Stimulated activated CD8-positive, alpha-beta memory T cell treated with anti-CD3 and anti-CD28 coated beads, Interleukin-7, amount 100 ng/mL, for 48 hours (primary cell): ENCODE measurements around the gene SETD3.
"Not testable (repeated sequence)": the region's sequence is repeated elsewhere in the genome, so short reads cannot be mapped to it uniquely, and the experiment has no call there.

Source experiments
- DNase-seq, 2 donors: peaks; one replicate each; pipeline ENCODE4 v3.0.0-alpha.2; 2020; ENCODE audit warnings: low read depth in 1 of 2; ENCODE audit errors: extremely low read depth in 1 of 2

The SETD3 gene

DNA sequence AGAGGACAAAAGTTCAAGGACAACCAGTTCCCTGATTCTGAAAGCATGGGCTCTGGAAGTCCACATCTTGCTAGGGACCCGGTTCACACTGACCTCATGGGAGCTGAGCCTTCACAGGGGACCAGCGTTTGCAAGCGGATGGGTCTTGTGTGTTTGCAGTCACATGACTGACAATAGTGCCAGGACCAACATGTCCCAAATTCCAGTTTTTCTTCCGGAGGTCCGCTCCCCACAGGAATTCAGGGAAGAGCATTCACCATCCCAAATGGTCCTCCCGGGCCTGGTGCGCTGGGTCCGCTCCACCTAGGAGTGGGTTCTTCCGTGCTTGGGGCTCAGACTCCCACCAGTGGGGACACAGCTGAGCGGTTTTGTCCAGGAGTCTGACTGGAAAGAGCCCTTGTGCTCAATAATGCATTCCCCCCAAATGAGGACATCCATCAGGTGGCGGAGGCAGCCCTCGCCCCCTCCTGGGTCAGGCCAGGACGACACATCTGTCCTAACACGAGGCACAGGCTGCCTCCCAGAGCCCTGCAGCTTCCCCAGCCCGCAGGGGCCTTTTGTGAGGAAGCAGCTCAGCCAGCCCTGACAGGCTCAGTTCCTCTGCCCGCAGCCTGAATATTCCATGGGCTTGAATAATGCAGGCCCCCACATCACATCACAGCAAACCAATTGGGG lies 116.9 kb downstream of the SETD3 start:
- DNase-seq: no peak

DNA sequence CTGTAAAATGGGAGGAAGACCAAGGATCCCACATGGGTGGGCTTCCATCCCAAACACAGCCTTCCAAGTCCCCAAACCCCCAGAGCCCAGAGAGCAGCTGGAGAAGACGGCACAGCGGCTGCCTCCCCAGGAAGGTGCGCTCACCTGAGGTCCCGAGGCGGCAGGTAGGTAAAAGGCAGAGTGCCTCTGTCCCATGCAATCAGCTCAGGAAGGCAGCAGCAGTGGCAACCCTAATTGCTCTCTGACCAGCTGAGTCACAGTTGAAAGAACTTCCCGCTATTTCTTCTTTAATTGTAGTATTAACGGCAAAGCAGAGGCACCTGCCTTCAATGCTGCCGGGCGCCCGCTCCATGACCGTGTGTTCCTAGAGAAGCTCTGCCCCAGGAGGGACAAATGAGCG lies 117.6 kb downstream of the SETD3 start:
- no peak for DNase-seq

DNA sequence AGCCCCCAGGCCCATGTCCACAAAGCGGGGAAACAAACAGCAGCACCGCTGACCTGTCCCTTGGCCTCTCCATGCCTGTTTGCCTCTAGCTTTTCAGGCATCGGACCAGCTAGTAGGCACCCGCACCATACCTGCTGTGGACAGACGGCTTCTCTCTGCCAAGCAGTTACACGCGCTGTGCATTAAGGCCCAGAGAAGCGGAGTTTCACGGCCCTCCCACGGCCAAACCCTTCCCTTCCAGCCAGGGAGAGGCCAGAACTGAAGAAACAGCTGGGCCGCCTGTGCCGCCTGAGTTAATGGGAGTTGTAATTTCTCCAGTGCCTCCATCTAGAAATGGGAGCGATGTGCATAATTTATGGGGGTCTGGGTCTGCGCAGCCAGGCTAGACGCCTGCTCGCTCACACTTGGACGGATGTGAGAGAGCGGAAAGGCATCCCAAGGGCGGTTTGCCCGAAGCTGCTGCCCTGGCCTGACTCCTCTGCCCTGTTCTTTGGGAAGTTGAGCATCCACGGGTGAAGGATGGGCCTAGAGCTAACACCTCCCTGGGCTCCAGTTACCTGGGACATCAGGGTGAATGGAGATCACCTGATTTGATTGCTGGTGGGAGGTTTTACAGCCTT lies 119.0 kb downstream of the SETD3 start:
- DNase-seq: no peak

DNA sequence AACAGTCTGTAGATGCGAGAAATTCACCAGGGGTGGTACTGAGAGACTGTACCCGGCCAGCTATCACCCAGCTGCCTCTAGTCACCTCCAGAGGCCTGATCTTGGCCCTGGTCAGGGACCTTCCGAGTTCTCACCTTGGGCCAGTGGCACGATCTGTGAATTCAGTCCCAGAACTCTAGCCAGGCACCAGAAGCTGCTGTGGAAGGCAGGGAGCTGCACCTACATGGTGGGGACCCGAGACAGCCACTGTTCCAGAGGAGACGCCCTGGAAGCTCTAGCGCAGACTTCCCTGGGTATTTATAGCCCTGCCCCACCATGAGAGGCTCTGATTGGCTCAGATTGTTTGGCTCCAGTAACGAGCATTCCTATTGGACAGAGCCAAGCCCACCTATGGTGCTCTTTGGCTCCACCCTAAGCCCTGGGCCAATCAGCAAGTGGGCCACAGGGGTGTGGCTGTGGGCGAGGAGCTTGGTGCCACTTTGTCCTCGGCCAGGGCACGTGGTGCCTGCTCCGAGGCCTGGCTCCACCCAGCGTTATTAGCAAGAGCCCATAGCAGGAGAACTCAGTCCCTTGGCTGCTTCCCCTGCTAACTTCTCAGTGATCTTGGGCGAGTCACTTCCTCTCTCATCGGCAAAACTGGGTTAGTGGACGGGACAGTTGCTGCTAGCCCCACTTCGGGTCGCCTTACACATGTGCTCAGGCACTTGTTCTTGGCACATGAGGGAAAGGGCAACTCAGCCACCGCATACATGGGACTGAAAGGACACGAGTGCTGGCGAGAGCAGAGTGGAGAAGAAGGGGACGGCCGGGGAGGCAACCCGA lies 119.7 kb downstream of the SETD3 start:
- no peak for DNase-seq

DNA sequence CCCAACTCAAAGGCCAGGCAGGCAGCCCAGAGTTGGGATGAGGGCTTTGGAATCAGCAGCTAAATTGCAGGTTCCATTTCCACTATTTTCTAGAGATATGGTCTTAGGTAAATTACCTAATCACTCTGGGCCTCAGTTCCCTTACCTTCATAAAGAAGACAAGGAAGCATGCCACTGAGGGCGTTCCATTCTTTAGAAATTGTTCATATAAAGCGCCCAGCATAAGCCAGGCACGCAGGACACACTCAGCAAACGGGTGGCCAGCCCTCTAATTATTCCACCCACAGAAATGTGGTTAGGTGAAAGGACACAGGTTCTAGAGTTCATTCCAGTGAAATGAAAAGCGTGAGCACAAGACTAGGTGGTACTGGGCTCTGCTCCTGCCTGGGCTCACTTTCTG lies 120.8 kb downstream of the SETD3 start:
- DNase-seq: no peak

DNA sequence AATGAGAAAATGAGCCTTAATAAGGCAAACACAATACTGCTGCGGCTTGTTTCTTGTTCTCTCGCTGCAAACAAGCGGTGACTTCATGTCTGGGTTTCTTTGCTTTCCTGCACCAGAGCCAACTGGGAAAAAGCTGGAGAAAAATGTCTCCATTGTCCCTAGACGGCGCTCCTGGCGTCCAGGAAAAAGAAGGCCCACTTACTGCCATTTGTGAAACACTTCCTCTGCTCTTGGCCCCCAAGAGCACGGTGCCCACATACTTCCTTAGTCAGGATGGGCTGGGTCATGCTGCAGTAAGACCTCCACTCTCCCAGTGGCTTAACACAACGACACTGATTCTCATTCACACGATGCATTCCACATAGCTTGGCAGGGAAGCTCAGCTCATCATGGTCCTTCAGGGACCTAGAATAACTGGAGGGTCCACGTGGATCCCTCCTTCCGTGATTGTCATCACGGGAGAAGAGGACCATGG lies 122.7 kb downstream of the SETD3 start:
- no peak for DNase-seq

DNA sequence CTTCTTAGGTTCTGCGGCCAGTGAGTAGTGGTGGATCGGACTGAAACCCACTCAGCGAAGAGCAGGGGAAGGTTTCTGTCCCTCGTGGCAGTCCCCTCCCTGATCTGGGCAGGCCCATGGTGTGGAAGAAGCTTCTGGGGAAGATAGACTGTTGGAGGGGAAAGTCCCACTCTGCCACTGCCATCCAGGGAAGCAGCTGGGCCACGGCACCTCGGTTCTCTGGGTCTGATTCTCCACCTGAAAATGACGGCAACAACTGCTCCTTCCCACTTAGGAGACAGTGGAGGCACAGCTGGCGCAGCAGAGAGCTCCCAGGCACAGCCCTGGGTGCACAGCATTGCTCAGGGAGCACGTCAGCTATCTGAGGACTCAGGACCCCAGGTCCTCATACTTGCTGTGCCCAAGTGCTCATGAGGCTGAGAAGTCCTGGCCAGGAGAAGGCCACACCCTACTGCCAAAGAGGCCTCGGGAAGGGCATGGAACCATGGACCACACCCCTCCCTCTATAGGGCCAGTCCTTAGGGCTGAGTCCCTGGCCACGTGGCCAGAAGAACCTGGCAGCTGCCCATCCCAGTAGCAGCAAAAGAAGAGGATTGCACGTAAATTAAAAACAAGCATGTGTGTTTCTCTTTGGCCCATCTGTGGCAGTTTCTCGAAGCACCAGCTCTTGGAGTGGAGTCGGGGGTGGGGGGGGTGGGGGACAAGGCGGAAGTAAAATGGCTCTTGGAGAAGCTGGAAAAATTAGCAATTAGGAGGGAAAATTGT lies 123.3 kb downstream of the SETD3 start:
- no peak for DNase-seq

DNA sequence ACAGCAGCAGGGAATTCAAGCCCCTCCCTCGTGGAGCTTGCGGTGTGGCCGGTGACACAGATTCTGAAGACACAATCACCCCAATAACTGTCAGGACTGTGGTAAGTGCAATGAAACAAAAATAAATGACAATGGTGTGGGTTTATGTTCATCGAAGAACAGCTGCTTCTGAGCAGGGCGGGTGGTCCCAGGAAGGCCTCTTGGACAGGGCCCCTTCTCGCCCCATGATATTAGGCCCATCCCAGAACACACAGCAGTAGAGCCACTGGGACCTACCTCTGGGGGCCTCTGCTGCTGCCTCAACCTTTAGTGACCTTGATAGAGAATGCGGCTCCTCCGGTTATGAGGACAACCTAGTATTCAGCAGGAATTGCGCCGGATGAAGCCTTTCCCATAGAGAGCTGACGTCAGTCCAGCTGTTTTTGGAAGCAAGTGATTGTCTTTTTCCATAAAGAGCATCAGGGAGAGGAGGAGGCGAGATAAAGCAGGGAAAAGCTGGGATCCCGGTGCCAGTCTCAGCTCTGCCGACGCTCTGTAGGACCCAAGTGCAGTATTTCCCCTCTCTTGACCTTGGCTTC lies 124.5 kb downstream of the SETD3 start:
- no peak for DNase-seq

DNA sequence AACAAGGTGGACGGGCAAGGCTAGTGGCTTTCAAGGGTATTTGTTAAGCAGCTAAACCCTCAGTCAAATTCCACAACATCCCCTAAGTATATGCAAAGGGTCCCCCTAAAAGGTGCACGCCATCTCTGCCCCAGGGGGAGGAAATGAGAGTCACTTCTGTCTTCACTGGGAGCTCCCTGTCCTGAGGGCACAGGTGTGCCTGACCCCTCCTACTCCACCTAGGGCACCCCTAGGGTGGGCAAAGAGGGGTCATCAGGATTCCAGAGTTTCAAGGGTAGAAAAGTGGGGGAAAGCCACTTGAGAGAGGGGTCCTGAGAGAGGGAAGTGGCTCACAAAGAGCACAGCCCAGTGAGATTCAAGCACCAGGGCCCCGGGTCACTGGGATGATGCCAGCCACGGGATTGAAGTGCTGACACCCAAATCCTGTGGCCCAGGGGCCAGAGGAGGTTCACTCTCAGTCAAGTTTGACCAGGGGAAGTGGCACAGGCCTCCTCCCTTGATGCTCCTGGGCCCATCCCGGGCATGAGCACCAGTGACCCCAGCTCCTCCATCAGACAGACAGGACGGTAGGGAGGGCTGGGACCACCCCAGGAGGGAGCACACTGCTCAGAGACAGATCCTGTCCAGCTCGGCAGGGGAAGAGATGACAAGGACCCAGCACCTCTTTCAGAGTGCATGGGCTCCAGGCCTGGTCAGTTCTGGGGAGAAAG lies 126.3 kb downstream of the SETD3 start:
- DNase-seq: no peak

DNA sequence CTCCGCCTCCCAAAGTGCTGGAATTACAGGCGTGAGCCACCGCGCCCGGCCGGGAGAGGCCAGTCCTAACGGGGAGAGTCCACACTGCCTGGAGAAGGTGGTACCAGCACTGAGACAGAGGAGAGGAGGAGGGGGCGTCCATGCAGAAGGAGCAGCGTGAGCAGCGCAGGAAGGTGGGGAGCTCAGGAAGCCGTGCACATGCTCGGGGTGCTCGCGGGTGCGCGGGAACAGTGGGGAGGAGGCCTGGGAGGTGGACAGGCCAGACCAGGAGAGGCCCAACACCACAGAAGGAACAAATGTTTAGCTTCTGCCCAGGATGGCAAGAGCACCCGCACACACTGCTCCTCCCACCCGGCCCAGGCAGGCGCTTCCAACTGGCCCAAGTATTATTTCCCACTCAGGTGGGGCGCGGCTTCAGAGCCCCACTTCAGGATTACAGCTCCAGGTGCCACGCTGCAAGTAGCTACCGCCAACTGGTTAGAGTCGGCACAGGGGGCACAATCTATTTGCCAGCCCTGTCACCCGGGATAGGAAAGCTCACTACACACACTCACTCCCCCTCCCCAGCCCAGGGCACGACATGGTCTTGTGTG lies 127.9 kb downstream of the SETD3 start:
- no peak for DNase-seq

DNA sequence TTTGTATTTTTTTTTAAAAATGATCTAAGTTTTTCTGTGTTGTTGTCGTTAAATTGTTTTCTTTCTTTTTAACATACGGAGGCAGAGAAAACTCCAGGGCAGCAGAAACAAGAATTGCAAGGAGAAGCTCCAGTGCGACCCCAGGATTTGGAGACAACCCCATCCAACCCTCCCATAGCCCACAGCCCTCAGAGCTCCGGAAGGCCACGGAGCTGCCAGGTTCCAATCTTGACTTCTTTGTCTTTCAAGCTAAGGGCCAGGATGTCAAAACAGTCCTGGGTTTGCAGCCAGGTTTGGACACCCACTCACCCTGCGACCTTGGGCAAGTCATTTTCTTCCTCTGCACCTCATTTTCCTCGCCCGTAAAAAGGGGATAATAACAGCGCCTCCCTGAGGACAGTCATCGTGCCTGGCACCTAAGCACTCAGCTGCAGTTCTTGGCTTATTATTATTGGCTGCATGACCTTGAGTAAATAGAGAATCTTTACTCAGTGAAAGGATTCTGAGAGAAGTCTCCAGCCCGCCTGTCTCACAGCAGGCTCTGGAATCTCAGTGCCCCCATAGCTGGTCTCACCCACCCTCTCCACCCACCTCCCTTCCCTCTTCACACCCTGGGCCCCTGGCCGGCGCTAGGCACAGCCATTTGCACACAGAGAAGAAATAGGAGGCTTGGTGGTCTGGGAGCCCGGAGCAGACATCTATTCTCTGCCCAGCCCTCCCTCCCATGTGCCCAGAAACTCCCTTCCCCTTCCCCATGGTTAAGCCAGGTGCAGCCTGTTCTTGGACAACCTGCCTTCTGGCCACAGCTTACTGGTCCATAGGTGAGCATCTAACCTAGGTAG lies 129.3 kb downstream of the SETD3 start:
- no peak for DNase-seq

DNA sequence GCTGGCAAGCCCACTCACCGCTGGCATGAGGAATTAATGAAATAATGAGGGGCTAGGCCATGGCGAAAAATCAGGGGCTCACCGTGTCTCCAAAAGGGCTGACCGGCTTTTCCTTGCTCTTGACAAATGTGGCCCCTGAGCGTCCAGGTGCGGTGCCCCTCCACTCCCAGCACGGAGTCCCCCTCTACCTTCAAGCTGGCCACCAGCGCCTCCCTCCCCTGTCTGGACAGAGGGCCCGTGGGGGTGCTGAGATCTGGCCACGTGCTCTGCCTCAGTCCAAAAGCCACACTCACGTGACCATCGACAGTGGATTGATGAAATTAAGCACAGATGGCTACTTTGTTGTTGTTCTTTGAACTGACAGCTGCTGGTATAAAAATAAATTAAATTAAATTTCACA lies 129.9 kb downstream of the SETD3 start:
- DNase-seq: no peak

DNA sequence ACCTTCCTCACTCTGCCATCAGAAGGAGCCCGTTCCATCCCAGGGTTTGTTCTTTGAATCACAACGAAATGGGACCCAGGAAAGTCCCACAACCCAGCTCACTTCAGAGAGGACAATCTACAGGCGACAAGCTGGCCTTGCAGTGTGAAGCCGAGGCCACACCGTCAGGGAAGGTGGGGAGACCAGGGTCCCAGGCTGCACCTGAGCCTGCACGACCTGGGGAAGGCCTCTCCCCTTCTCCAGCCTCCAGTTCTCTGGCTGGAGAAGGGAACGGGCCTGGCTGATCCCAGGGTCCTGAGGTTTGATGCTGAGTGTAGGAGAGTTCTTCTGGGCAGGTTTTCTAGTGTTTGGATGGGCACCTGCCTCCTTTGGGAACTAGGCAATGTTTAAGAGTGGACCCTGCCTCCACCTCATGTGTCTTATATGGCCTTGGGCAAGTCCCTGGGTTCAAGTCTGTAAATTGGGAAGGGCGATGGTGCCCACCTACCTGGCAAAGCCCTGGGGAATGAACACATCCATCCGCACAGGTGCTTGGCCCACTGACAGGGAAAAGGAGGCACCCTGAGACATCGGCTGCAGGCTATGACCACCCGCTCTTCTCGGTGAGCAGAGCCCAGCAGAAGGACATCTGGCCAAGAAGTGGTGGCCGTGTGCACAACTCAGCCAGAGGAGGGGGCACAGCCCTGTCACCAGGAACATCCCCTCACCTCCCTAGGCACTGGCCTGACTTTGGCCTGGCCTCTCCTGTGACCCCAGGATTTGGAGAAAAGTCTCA lies 130.8 kb downstream of the SETD3 start:
- no peak for DNase-seq

DNA sequence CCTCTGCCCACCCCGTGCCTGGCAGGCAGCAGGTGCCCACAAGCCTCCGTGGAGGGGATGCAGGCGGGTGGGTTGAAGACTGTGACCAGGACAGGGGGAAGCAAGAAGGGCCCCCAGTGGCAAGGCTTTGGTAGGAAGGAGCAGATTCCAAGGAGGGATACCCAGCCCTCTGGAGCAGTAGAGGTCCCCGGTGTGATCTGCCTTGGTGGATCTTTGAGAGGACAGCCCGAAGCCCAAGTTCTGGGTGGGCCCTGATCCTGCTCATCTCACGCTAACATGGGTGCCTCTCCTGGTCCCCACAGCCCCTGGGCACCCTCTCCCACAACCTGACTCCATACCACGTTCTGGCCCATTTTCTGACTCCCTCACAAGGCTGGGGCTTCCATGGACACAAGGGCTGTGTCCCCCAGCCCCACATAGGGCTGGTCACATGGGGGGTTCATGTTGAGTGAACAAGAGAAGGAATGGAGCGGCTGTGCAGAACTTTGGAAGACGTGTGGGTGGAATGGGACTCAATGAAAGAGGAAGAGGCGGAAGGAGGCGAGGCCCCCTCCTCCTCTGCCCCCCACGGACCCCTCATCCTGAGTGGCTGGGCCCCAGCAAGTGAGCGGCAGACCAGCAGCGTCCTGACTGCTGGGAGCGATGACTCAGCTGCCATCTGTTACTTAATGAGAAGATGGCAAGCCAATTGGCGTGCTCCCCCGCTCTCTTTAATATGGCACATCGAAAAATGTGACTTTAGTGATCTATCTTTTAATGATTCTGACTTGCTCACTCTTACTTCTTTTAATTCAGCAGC lies 131.6 kb downstream of the SETD3 start:
- no peak for DNase-seq

DNA sequence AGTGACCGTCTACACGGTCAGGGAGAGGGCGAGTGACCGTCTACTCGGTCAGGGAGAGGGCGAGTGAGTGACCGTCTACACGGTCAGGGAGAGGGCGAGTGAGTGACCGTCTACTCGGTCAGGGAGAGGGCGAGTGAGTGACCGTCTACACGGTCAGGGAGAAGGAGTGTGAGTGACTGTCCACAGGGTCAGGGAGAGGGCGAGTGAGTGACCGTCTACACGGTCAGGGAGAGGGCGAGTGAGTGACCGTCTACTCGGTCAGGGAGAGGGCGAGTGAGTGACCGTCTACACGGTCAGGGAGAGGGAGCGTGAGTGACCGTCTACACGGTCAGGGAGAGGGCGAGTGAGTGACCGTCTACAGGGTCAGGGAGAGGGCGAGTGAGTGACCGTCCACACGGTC lies 132.4 kb downstream of the SETD3 start:
- DNase-seq: not testable (repeated sequence)
